ENCODE data around the gene CELA3B.
"Not testable (repeated sequence)": the region's sequence is repeated elsewhere in the genome, so short reads cannot be mapped to it uniquely, and the experiment has no call there.

CELA3B gene

DNA sequence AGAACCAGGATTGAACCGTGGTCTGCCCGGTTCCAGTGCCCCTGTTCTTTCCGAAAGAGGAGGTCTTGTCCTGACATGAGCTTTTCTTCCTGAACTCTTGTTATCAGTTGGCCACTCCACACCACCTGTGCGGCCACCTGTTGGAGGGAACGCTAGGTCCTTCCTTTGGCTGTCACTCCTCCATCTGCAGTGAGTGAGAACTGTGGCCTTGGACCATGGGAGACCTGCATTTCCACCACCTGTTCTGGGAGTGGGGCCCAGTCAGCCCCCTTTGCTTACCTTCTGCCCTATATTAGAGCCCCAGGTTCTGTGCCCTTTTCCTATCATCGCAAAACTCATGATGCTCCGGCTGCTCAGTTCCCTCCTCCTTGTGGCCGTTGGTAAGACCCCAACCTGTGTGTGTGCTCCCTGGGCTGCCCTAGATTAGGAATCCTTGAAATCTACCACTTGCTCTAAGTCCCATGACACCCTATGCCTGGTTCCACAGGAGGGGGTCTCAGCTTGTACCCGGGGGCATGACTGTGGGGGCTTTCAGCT, at the start of gene CELA3B:
Gene CELA3B, plus strand, starts transcription at position 320 of the 537 bp plus-strand sequence. Its CDS starts 18 bp downstream, at position 338.
- DNase-seq (ENCODE audit: low read depth in 2 of 2), result not testable (repeated sequence)

GRCh38 chr1:21927533-21928237, 49.1 kb upstream of the CELA3B start:
- no peak for DNase-seq (ENCODE audit: low read depth in 2 of 2)

DNA sequence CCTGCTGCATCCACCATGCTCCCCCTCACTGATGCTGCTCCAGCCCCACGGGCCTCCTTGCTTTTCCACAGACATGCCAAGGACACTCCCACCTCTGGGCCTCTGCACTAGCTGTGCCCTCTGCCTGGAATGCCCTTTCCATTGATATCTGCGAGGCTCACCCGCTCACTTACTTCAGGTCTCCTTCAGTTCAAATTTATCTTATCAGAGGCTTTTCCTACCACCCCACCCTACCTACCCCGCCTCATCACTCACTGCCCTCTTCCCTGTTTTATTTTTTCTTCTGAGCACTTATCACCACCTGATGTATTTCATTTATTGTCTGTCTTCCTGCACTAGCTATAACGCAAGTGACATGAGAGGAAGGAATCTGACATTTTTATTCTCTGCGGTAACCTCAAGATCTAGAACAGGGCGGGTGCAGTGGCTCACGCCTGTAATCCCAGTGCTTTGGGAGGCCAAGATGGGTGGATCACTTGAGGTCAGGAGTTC, 46.7 kb upstream of the CELA3B start:
- no peak for DNase-seq (ENCODE audit: low read depth in 2 of 2)

- no peak for DNase-seq (ENCODE audit: low read depth in 2 of 2)
These were observed 46.1 kb upstream of the CELA3B start for GRCh38 chr1:21930629-21931170.

DNA sequence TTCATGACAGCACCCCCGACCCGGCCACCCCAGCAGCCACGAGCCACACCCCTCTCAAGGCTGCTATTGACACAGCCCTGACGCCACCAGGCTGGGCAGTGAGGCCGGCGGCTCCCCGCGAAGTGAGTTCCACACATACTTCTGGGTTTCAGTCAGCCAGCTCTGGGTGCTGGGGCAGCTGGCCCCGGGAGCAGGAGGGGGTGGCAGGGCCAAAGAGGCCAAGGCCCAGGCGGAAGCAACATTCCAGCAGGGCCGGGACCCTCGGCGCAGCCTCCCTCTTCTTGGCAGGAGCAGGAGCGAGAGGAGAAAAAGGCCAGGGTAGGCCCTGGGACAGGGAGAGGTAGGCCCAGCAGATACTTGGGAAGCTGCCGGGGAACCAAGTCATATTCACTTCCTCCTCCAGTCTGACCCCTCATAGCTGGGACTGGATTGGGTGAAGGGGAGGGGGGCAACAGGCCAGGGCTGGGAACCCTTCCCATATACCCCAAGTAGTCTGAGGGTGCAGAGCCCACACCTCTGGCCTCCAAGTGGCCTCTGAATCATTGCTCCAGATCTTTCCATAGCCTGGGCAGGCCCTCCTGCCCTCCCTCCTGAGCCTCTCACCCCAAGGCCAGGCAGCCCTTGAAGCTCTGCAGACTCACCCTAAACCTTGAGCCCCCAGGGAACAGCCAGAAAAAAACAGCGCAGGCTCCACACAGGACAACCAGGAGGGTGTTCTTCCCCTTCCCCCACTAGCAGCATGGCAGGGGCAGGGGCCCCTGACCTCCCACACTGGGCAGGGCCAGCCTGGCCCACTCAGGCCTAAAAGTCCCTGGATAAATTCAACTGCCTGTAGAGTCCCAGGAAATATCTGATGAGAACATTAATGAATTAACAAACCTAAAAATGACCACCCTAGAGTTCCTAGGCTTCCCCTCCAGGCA, 45.4 kb upstream of the CELA3B start:
- no peak for DNase-seq (ENCODE audit: low read depth in 2 of 2)

DNA sequence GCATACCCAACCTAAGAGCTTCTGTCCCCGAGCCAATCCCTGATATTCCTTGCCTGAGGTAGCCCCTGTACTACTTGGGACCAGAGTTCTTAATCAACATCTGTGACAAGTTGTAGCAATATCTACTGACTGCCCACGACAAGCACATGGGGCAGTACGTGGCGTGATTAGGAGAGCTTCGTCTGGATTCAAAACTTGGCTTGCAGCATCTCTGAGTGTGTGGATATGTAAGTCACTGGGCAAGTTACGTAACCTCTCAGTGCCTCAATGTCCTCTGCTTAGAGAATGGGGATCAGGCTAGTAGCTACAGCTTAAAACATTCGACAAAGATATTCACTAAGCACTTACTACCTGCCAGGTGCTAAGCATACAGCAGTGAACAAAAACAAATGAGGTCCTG, 44.7 kb upstream of the CELA3B start:
- no peak for DNase-seq (ENCODE audit: low read depth in 2 of 2)

DNA sequence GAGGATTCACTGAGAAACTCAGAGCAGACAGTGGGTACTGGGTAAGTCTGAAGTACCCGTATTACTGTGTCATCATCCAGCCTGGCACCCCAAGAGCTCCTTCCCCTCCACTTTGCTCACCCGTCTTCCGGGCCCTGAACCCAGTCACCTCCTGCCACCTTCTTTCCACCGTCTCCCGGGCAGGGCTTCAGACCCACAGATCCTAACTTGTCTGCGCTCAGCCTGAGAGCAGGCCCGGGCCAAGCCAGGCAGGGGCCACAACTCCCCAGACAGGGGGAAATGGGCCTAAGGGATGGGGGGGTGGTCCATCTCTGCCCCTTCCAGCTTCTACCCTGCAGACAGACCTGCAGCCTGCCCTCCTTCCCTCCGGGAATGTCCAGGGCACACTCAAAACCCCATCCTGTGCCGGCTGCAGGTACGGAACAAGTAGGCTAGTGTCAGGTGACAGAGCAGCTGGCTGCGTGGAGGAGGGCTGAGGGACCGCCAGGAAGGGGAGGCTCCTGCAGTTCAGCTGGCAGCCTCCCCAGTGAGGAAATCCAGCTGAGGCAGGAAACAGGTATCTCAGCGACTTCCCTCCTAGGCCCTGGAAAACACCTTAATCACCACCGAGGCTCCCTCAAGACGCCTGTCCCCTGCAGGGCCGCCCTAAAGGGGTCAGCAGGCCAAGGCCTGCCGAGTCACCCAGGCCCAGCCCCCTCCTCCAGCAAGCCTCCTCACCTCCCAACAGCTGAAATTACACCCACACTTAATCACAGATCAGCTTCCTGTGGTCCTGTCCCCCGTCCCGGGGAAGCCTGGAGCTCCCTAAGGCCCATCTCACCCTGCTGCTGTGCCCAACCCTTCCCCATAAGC, 43.2 kb upstream of the CELA3B start:
- no peak for DNase-seq (ENCODE audit: low read depth in 2 of 2)

DNA sequence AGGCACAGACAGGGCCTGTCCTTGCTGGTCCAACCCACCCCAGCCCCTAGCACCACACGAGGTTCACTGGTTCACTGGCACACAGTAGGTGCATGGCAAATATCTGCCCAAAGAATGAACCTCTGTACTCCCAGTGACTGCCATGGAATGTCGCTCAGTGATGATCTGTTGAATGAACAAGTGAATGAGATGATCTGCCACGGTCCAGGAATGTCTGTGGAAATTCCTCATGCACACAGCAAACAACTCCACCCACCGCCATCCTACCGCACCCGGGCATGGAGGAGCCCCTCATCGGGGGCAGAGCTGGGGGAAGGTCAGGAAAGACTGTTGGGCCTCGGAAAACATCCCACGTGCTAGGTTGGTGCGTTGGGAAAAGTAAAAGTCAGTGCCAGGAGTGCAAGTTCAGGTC, 41.4 kb upstream of the CELA3B start:
- no peak for DNase-seq (ENCODE audit: low read depth in 2 of 2)

DNA sequence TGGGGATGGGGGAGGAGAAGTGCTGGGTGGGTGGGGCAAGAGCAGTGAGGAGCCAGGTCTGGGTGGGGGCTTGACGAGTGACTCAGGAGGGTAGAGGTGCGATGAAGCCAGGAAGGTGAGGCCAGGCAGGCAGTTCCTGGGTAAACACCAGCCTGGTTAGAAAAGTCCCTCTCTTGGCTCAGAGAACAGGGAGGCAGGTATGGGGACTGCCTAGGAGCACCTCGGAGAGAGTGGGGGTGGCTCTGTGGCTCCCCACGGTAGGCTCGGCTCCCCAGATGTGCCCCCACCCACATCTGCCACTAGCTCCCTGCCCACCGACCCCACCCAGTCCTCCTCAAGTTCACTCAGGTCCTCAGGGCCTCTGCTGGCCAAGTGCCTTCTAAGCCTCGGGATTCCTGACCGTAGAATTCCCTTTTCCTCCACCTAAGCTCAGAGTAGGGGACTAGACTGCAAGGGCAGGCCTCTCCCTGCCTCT, 40.9 kb upstream of the CELA3B start:
- DNase-seq (ENCODE audit: low read depth in 2 of 2), result no peak

DNA sequence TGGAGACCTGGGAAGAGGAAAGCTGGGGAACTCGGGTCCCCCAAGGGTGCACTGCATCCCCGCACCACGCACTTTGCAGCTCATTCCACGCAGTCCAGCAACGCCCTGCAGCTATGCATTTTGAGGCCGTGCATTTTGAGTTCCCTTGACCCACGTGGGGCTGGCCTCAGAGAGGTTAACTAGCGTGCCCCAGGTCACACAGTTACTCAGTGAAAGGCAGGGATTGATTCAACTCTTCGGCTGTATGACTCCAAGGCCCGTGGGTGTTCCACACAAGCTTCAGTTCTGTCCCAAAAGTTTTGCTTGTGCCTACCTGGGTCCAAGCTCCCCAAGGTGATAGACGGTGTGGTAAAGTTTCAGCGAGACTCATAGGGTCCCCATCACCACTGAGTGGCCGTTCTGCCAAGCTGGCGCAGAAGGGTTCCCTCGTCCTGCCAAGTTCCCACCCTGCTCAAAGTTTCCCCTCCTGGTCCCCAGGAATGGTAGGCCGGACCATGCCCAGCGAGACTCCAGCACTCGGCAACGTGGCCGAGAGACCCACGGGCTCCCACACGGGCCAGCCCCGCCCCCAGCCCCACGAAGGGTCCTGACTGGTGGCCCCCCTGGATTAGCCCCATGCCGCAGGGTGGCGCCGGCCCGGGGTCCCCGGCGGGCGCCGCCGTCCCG, 40.3 kb upstream of the CELA3B start:
- DNase-seq (ENCODE audit: low read depth in 2 of 2), result no peak

DNA sequence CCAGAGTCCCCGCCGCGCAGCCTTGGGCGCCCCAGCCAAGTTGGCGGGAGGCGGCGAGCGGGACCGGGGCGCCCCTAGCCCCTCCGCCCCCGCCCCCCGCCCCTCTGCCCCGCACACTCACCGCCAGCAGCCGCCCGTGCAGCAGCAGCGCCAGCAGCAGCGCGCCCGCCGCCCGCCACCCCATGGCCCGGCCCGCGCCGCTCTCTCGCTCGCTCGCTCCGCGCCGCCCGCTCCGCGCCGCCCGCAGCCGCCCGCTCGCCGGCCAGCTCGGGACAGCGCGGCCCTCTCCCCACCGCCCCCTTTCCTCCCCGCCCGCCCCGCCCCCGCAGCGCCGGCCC, 39.8 kb upstream of the CELA3B start, which contains the start of gene HSPG2:
Gene HSPG2, minus strand, starts transcription at position 277 of the 338 bp plus-strand sequence. Its CDS starts 93 bp downstream, at position 184.
- DNase-seq (ENCODE audit: low read depth in 2 of 2), result no peak

- peak; percentile 12 to 49 for DNase-seq (ENCODE audit: low read depth in 2 of 2)
These were observed 39.3 kb upstream of the CELA3B start for GRCh38 chr1:21937372-21938121.

DNA sequence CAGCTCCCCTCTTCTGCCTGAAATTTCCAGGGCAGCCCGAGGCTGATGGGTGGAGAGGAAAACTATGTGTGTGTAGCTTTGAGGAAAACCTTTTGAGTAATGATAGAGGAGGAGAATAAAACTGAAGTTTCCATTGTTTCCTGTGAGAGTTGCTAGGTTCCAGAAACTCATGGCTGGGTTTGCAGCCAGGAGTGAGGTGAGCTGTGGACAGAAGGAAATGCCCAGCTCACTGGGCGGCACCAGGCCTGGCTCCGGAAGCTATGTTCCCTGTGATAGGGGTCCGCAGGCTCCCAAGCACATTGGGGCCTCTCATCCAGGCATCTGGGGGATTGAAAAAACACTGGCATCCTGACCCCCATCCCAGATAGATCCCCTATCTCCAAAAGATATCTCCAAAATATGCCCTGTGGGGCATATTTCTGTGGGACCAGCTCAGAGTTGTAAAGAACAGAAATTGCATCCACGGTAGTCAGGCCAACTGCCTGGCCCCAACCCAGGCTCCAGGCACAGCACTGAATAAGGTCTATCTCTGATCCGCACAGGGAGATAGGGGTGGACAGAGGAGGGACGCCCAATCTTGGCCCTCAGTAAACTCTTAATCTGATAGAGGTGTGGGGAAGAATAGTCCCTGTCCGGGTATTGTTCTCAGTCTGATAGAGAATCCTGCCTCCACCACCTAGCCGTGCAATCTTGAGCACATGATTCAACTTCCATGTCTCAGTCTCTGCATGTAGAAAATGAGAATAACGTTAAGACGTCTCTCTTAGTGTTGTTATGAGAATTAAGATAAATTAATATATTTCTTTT, 37.9 kb upstream of the CELA3B start:
- DNase-seq (ENCODE audit: low read depth in 2 of 2), result no peak

DNA sequence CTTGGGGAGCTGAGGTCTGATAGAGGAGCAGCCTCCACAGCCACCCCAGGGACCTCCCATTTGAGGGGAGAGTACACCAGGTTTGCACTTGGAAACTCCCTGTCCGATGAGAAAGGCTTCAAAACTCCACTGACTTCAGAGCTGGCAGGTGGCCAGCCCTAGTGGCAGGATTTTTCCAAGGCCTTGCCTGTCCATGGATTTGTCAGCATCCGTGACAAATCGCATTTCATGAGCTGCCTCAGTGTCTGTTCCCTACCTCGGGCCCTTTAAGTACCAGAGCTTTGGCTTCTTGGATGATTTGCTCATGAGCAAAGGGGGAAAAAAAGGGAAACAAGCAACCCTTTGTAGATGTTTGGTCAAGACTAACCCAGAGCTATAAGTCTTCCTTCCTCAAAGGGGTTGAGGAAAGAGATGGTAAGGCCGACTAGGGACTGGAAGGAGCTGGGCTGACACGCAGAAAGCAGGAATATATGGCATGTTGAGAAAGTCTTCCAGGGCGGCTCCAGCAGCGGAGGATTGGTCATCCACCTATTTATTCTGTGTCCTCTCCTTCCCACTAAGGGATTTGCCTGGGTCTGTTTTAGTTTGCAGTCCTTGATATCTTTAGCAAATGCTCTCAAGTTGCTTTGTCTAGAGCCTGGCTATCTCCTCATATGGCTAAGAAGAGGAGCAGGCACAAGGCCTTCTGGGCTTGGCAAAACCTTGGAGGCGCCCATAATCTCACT, 37.0 kb upstream of the CELA3B start:
- no peak for DNase-seq (ENCODE audit: low read depth in 2 of 2)

- DNase-seq (ENCODE audit: low read depth in 2 of 2), result no peak
These were observed 36.3 kb upstream of the CELA3B start for GRCh38 chr1:21940492-21940891.

- no peak for DNase-seq (ENCODE audit: low read depth in 2 of 2)
These were observed 35.5 kb upstream of the CELA3B start for GRCh38 chr1:21941370-21941769.

GRCh38 chr1:21942464-21942863, 34.4 kb upstream of the CELA3B start:
- DNase-seq (ENCODE audit: low read depth in 2 of 2), result no peak

GRCh38 chr1:21942959-21943640, 33.7 kb upstream of the CELA3B start:
- DNase-seq (ENCODE audit: low read depth in 2 of 2), result not testable (repeated sequence)

Data from stimulated activated CD8-positive, alpha-beta memory T cell treated with anti-CD3 and anti-CD28 coated beads, Interleukin-15, amount 100 ng/mL, for 4 hours (primary cell).